Activated T-cell treated with anti-CD3 and anti-CD28 coated beads, Interleukin-2, amount 50 U/mL, for 24 hours (primary cell): ENCODE data around the gene BEST1.

Experiments used
- DNase-seq: peaks from one replicate; pipeline ENCODE4 v3.0.0-alpha.2; 2020
- H3K27ac Mint-ChIP-seq: 2 replicates; pipeline ENCODE4 v1.8.0; 2020; ENCODE audit warnings: mild to moderate bottlenecking, mixed read lengths
- H3K27me3 Mint-ChIP-seq: 2 replicates; pipeline ENCODE4 v1.8.0; 2020; ENCODE audit warnings: mixed read lengths
- H3K36me3 Mint-ChIP-seq: 2 replicates; pipeline ENCODE4 v1.8.0; 2020; ENCODE audit warnings: low read depth, mixed read lengths
- H3K4me1 Mint-ChIP-seq: 2 replicates; pipeline ENCODE4 v1.8.0; 2020; ENCODE audit warnings: low read depth, mixed read lengths
- H3K4me3 Mint-ChIP-seq: 2 replicates; pipeline ENCODE4 v1.8.0; 2020; ENCODE audit warnings: mild to moderate bottlenecking, moderate library complexity, mixed read lengths
- H3K9me3 Mint-ChIP-seq: 2 replicates; pipeline ENCODE4 v1.8.0; 2020; ENCODE audit warnings: mixed read lengths

The BEST1 gene

DNA sequence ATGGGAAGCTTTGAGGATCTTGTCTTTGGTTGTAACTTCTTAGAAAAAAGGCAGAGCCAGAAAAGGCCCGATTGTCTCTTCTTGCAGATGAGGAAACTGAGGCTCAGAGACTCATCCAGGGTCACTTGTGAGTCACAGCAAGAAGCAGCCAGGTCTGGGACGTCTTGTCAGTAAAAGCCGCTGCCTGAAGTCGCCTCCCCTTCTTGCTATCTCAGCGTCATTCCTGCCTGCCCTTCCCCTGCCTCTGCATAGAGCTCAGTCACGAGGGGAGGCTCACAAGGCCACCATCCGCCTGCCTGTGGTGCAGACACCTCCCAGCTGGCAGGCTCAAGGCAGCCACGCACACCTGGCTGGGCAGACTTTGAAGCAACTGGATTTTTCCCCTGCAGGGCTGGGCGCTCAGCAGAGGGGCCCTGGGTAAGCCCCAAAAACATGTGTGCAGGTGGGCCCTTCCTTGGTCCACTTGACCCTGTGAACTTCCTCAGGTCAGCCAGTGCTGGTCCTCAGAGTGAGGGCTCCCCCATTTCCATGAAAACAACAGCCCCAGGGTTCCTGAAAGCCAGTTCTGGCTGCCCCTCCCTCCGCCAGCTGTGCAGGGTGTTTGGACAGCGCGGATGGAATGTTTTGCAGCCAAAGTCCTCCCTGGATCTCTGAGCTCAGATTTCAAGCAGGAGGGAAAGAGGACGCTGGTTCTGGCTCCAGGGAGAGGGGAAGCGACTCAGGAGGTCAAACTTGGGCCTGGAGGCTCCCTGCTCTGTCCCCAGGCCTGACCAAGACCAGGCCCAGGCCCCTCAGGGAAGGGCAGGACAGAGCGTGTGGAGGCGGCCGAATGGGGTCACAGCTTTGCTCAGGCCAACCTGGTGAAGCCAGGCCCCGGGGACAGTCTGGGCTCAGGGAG lies 26.7 kb upstream of the BEST1 start:
- H3K36me3 Mint-ChIP-seq, result no peaks in the 10 kb centered on the region
- no peaks in the 10 kb centered on the region for H3K4me1 Mint-ChIP-seq
- H3K27ac Mint-ChIP-seq, result no peak overlapping the region
- H3K4me3 Mint-ChIP-seq, result no peak overlapping the region
- no peaks in the 10 kb centered on the region for H3K9me3 Mint-ChIP-seq
- no peak for DNase-seq
- peaks cover 30% of the 10 kb centered on the region for H3K27me3 Mint-ChIP-seq

DNA sequence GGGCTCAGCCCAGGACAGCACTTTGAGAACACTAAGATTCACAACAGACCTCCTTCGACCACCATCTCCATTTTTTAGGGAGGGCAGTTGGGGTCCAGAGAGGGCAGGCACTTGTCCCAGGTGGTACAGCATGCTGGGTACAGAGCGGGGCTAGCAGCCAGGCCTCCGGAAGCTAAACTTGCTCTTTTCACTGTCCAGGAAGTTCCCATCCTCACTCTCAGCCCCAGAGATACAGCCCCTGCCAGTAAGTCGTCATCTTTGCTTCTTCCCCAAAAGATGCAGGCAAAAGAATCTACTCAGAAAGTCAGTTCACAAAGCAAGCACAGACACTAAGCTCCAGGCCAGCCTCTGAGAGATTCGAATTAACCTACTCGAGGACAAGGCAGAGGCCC lies 26.1 kb upstream of the BEST1 start:
- Mint-ChIP-seq H3K4me3 (no peak overlapping the region), H3K36me3 (no peaks in the 10 kb centered on the region), H3K9me3 (no peaks in the 10 kb centered on the region), H3K27ac (no peak overlapping the region), H3K27me3 (peaks cover 24% of the 10 kb centered on the region), H3K4me1 (no peaks in the 10 kb centered on the region)
- no peak for DNase-seq

DNA sequence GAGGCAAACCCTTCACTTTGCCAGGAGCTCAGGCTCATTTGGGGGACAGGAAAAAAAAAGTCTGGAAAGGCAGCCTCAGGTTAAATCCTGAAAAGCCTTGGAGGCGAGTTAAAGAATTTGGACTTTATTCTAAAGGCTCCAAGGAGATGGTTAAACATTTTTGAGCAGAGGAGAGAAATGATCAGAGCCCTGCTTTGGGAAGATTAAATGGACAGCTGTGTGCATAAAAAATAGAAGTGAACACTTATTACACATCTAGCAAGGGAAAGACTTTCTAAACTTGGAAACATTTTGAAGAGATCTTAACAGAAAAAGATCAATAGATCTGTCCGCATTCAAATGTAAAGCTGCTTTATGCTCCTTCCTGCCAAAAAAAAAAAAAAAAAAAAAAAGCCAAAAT lies 24.4 kb upstream of the BEST1 start:
- Mint-ChIP-seq H3K9me3 (no peaks in the 10 kb centered on the region), H3K27me3 (peaks cover 10% of the 10 kb centered on the region), H3K27ac (no peak overlapping the region), H3K4me3 (no peak overlapping the region), H3K4me1 (no peaks in the 10 kb centered on the region), H3K36me3 (no peaks in the 10 kb centered on the region)
- no peak for DNase-seq

DNA sequence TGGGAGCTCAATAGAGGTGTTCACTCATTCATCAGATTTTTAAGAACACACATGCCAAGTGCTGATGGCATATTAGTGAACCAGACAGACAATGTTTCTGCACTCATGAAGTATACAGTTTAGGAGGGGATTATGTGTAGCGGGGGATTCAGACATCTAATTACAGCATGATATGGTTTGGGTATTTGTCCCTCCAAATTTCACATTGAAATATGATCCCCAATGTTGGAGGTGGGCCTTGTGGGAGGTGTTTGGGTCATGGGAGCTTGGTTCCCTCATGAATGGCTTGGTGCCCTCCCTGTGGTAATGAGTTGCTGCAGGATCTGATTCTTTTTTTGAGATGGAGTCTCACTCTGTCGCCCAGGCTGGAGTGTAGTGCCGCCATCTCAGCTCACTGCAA lies 23.9 kb upstream of the BEST1 start:
- Mint-ChIP-seq H3K36me3 (no peaks in the 10 kb centered on the region), H3K4me1 (no peaks in the 10 kb centered on the region), H3K27me3 (peaks cover 9% of the 10 kb centered on the region), H3K27ac (no peak overlapping the region), H3K9me3 (no peaks in the 10 kb centered on the region), H3K4me3 (no peak overlapping the region)
- no peak for DNase-seq

DNA sequence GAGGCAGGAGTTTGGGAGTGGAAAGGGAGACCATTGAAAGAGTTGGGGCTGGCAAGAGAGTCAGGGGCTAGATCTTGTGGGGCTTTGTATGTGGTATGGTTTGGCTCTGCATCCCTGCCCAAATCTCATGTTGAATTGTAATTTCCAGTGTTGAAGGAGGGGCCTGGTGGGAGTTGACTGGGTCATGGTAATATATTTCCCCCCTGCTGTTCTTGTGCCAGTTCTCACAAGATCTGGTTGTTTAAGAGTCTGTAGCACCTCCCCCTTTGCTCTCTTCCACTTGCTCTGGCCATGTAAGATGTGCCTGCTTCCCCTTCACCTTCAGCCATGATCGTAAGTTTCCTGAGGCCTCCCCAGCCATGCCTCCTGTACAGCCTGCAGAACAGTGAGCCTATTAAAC lies 22.6 kb upstream of the BEST1 start:
- Mint-ChIP-seq H3K36me3 (no peaks in the 10 kb centered on the region), H3K9me3 (no peaks in the 10 kb centered on the region), H3K4me3 (no peak overlapping the region), H3K27me3 (peaks cover 12% of the 10 kb centered on the region), H3K4me1 (no peaks in the 10 kb centered on the region), H3K27ac (no peak overlapping the region)
- no peak for DNase-seq

DNA sequence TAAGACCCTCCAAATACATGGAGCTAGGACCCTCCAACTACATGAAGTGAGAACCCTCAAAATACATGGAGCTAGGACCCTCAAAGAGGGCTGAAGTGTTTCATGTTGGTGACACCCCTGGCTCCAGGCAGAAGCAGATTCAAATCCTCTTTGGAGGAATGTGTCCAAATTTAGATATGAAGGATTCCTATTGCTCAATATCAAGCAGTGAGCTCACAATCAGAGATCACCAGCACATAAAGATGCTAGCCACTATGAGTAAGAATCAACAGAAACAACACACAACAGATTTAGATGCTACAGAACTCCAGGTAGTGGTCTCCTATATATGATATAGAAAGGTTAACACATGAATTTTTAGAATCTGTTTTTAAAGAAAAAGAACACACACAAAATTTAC lies 21.5 kb upstream of the BEST1 start:
- H3K36me3 Mint-ChIP-seq, result no peaks in the 10 kb centered on the region
- H3K27ac Mint-ChIP-seq, result no peak overlapping the region
- no peaks in the 10 kb centered on the region for H3K4me1 Mint-ChIP-seq
- H3K9me3 Mint-ChIP-seq, result peaks cover 5% of the 10 kb centered on the region
- peaks cover 16% of the 10 kb centered on the region for H3K27me3 Mint-ChIP-seq
- no peak for DNase-seq
- H3K4me3 Mint-ChIP-seq, result no peak overlapping the region

DNA sequence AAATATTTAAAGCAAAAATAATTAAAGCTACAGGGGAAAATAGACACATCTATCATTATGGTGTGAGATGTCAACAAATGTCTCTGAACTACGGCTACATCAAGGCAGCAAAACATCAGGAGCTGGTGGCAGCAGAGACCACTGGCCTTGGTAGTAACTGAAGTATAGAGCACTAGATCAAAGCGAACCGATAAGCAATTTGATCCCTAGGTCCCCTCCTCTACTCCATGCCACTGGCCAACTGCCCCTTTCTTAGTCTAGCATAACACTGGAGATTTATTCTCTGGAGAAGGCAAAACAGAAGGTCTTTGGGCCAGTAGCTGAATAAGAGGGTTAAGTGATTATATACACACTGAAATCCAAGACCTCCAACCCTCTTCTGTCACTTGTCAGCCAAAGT lies 19.2 kb upstream of the BEST1 start:
- H3K4me1 Mint-ChIP-seq, result no peaks in the 10 kb centered on the region
- H3K36me3 Mint-ChIP-seq, result no peaks in the 10 kb centered on the region
- peaks cover 25% of the 10 kb centered on the region for H3K27me3 Mint-ChIP-seq
- no peak overlapping the region for H3K4me3 Mint-ChIP-seq
- no peak for DNase-seq
- H3K27ac Mint-ChIP-seq, result no peak overlapping the region
- peaks cover 6% of the 10 kb centered on the region for H3K9me3 Mint-ChIP-seq

DNA sequence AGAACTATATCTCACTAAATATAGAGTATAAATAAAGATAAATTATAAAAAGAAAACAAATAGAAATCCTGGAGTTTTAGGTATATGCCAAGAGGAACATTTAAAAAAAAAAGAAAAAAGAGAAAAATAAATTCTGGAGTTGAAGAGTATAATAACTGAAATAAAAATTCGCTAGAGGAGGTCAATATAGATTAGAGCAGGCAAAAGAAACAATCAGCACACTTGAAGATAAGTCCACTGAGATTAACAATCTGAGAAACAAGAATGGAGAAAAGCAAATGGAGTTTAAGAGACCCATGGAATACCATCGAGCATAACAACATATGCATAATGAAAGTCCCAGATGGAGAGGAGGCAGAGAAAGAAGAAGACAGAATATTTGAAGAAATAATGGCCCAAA lies 14.3 kb upstream of the BEST1 start:
- H3K27me3 Mint-ChIP-seq, result peaks cover 33% of the 10 kb centered on the region
- no peak overlapping the region for H3K4me3 Mint-ChIP-seq

DNA sequence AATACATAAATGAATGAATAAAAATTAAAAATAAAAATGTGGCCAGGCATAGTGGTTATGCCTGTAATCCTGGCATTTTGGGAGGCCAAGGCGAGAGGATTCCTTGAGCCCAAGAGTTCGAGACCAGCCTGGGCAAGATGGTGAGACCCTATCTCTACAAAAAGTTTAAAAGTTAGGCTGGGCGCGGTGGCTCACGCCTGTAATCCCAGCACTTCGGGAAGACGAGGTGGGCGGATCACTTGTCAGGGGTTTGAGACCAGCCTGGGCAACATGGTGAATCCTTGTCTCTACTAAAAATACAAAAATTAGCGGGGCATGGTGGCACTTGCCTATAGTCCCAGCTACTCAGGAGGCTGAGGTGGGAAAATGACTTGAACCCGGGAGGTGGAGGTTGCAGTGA lies 9.7 kb upstream of the BEST1 start:
- Mint-ChIP-seq H3K4me3 (no peak overlapping the region), H3K9me3 (peaks cover 7% of the 10 kb centered on the region), H3K27ac (no peak overlapping the region), H3K36me3 (no peaks in the 10 kb centered on the region), H3K27me3 (peaks cover 9% of the 10 kb centered on the region), H3K4me1 (no peaks in the 10 kb centered on the region)
- no peak for DNase-seq

More for the DNA sequence above, 14.3 kb upstream of the BEST1 start:
- Mint-ChIP-seq H3K27ac (no peak overlapping the region), H3K4me1 (no peaks in the 10 kb centered on the region), H3K9me3 (peaks cover 12% of the 10 kb centered on the region), H3K36me3 (no peaks in the 10 kb centered on the region)
- DNase-seq, result no peak

DNA sequence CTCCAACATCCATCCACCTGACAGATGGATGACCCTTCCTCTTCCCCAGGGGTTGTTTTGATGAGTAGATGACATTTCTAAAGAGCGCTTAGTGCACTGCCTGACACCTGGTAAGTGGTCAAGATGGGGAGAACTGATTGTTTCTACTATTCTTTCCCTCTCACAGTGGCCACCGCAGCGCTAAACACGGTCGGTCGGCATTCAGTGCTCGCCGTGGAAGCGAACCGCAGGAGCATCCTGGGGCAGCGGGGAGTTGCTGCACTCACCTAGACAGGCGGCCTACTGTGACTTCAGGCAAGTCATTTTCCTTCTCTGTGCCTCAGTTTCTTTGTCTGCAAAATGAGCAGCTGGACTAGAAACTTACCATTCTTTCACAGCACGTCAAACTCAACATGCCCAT lies 5.0 kb upstream of the BEST1 start:
- Mint-ChIP-seq H3K27ac (no peak overlapping the region), H3K4me3 (no peak overlapping the region), H3K9me3 (no peaks in the 10 kb centered on the region), H3K36me3 (no peaks in the 10 kb centered on the region), H3K27me3 (no peaks in the 10 kb centered on the region), H3K4me1 (peaks cover 2% of the 10 kb centered on the region)
- DNase-seq, result no peak

DNA sequence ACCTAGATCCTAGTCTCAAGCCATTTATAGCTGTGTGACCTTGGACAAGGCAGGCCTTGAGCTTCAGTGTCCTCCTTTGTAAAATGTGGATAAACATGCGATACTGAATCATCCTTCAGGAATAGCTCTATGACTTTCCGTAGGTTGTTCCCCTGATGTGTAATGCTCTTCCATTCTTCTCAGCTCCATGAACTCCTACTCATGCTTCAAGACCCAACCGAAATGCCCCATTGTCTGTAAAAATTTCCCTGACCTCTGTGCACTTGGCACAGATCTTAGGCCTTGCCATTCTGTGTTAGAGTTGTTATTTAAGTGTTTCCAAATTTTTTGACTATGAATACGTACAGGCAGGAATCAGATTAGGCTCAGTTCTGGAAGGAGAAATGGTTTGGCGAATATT lies 3.3 kb upstream of the BEST1 start:
- Mint-ChIP-seq H3K36me3 (no peaks in the 10 kb centered on the region), H3K27me3 (no peaks in the 10 kb centered on the region), H3K9me3 (no peaks in the 10 kb centered on the region), H3K27ac (no peak overlapping the region), H3K4me1 (peaks cover 2% of the 10 kb centered on the region), H3K4me3 (no peak overlapping the region)
- no peak for DNase-seq

DNA sequence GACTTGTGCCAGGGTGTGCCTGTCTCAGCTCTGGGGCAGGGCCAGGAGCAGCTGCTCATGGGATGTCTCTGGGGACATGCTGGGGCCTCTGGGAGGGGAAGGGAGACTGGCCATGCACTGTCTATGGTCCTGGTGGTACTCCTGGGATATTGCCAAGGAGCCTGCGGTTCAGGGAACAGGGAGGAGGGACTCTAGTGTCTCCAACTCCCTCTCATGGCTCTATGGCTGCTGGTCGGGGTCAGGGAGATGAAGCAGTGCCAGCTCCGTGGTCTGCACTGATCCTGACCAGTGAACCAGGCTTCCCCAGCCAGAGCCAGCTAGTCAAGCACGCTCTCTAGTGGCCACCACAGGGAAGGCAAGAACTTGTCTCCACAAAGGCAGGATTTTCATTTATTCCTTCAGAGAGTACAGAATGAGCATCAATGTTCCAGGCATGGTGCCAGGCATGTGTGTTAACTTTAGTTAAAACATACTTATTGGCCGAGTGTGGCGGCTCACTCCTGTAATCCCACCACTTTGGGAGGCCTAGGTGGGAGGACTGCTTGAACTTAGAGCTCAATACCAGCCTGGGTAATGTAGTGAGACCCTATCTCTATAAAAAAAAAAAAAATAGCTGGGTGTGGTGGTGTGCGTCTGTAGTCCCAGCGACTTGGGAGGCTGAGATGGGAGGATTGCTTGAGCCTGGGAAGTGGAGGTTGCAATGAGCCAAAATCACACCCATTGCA lies 2.5 kb upstream of the BEST1 start:
- peaks cover 2% of the 10 kb centered on the region for H3K4me1 Mint-ChIP-seq
- H3K27me3 Mint-ChIP-seq, result peaks cover 2% of the 10 kb centered on the region
- no peak overlapping the region for H3K4me3 Mint-ChIP-seq
- H3K9me3 Mint-ChIP-seq, result no peaks in the 10 kb centered on the region
- no peaks in the 10 kb centered on the region for H3K36me3 Mint-ChIP-seq
- peak; percentile 74 for DNase-seq
- H3K27ac Mint-ChIP-seq, result no peak overlapping the region

DNA sequence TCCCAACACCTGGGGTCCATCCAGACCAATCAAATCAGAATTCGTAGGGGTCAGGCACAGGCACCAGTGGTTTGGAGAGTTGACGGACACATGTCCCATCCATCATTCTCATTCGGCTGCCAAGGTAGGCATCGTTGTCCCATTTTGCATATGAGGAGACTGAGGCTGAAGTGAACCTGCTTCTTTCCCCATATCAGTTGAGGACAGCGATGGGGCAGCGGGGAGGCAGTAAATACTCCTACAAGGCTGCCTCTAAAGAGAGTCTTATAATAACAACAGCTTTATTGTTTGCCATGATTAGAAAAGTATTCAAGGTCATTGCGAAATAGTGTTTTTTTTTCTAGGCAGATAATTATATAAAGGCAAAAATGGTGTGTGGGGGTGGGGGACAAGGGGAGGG lies 1.6 kb upstream of the BEST1 start:
- Mint-ChIP-seq H3K9me3 (no peaks in the 10 kb centered on the region), H3K27ac (no peak overlapping the region), H3K4me1 (peaks cover 2% of the 10 kb centered on the region), H3K27me3 (peaks cover 2% of the 10 kb centered on the region), H3K36me3 (no peaks in the 10 kb centered on the region), H3K4me3 (no peak overlapping the region)
- DNase-seq, result no peak

DNA sequence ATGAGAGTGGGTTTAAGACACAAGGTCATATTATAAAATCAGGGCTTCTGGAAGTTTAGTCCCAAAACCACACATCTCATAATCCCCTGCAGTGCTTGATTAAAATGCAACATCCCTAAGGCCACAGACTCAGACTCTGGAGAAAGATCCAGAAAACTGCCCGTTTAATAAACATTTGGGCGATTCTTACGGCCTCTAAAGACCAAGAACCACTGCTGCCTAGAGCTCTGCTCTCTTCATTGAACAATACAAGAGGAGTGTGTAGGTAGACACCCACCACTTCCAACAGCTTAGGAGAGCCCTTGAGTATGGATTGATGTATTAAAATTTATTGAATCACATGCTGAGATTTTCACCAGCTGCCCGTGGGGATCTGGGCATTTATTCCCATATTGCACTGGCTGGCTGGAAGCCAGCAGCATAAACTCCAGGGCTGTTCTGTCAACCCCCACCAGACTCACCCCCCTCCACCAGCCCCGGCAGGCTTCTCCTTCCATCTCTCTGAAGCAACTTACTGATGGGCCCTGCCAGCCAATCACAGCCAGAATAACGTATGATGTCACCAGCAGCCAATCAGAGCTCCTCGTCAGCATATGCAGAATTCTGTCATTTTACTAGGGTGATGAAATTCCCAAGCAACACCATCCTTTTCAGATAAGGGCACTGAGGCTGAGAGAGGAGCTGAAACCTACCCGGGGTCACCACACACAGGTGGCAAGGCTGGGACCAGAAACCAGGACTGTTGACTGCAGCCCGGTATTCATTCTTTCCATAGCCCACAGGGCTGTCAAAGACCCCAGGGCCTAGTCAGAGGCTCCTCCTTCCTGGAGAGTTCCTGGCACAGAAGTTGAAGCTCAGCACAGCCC lies 749 bp upstream of the BEST1 start:
- Mint-ChIP-seq H3K27ac (no peak overlapping the region), H3K27me3 (peaks cover 11% of the 10 kb centered on the region), H3K4me1 (peaks cover 2% of the 10 kb centered on the region), H3K36me3 (no peaks in the 10 kb centered on the region), H3K4me3 (no peak overlapping the region), H3K9me3 (no peaks in the 10 kb centered on the region)
- DNase-seq, result no peak
